ENCODE measurements around the gene POLA2. TPM values are rescaled to one million over a fixed set of nuclear protein-coding genes. Genes with fewer than 3 reads are reported as not detected.
A peak's percentile ranks its signal among the peaks of the same experiment; 100 is the strongest.

The POLA2 gene
- total RNA-seq, 1 experiment from 2014 or later, result 25.3 TPM

DNA sequence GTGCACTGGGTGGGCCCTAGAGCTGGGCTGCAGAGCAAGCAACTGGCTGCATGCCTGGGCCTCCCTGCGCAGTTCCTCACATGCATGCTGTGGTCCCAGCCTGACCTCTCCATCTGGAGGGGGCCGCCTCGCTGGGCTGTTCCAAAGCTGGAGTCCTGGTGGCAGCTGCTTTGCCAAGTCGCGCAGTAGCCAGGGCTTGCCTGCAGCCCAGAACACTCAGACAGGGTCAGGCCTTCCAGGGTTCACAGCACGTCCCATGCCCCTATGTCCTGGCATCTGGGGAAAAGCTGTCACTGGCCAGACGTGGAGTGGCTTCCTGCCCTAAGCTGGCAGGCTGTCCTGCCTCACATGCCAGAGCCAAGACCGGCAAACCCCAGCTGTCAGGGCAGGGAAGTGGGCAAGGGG lies 36.4 kb downstream of the POLA2 start:
- POLR2A ChIA-PET, result no interaction called here
- Mint-ChIP-seq H3K27ac (ENCODE audit: unreplicated experiment) (no peak overlapping the region), H3K36me3 (ENCODE audit: insufficient read depth, unreplicated experiment) (peaks cover 39% of the 10 kb centered on the region), H3K9me3 (ENCODE audit: unreplicated experiment) (no peaks in the 10 kb centered on the region), H3K27me3 (ENCODE audit: insufficient read depth, unreplicated experiment) (no peaks in the 10 kb centered on the region), H3K4me1 (ENCODE audit: low read depth, unreplicated experiment) (peaks cover 42% of the 10 kb centered on the region), H3K4me3 (ENCODE audit: unreplicated experiment) (no peak overlapping the region)
- no TSS peak for BruUV-seq (replicated peaks)
- H3K4me3 ChIP-seq (ENCODE audit: low read depth, low read length), result no peak overlapping the region
- intact Hi-C loops (cut with micrococcal nuclease; ENCODE audit: unreplicated experiment), result no loop called here
- no peaks in the 10 kb centered on the region for H3K9me3 ChIP-seq
- no peak for DNase-seq
- H3K36me3 ChIP-seq (ENCODE audit: control insufficient read depth, insufficient read depth, low read length), result peaks cover 5% of the 10 kb centered on the region
- TF ChIP-seq, protein P1, sequence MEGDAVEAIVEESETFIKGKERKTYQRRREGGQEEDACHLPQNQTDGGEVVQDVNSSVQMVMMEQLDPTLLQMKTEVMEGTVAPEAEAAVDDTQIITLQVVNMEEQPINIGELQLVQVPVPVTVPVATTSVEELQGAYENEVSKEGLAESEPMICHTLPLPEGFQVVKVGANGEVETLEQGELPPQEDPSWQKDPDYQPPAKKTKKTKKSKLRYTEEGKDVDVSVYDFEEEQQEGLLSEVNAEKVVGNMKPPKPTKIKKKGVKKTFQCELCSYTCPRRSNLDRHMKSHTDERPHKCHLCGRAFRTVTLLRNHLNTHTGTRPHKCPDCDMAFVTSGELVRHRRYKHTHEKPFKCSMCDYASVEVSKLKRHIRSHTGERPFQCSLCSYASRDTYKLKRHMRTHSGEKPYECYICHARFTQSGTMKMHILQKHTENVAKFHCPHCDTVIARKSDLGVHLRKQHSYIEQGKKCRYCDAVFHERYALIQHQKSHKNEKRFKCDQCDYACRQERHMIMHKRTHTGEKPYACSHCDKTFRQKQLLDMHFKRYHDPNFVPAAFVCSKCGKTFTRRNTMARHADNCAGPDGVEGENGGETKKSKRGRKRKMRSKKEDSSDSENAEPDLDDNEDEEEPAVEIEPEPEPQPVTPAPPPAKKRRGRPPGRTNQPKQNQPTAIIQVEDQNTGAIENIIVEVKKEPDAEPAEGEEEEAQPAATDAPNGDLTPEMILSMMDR (IDR thresholded peaks at IDR 0.05; ENCODE audit: insufficient read depth in 1 of 2, low read depth in 1 of 2, low read length in 1 of 2, severe bottlenecking in 1 of 2, unreplicated experiment in 1 of 2), result no peak
- CTCF ChIA-PET, result interaction anchor here (0.7 to 1.0 kb wide), 2 partner anchors 17 to 23 kb away, joined by 4 to 6 read pairs; partner anchors contain the start of gene CDC42EP2
- peaks cover 62% of the 10 kb centered on the region for H3K4me1 ChIP-seq
- no peaks in the 10 kb centered on the region for H3K27me3 ChIP-seq (replicated peaks; ENCODE audit: control insufficient read depth, insufficient read depth, low read length)

GRCh38 chr11:65298655-65299179 lies 37.0 kb downstream of the POLA2 start:
- intact Hi-C loops (cut with micrococcal nuclease; ENCODE audit: unreplicated experiment), result no loop called here

GRCh38 chr11:65300621-65301275 lies 39.0 kb downstream of the POLA2 start:
- Mint-ChIP-seq H3K27me3 (ENCODE audit: insufficient read depth, unreplicated experiment) (no peaks in the 10 kb centered on the region), H3K4me1 (ENCODE audit: low read depth, unreplicated experiment) (peaks cover 35% of the 10 kb centered on the region), H3K27ac (ENCODE audit: unreplicated experiment) (peak overlapping the region; percentile 89), H3K4me3 (ENCODE audit: unreplicated experiment) (no peak overlapping the region), H3K36me3 (ENCODE audit: insufficient read depth, unreplicated experiment) (peaks cover 36% of the 10 kb centered on the region), H3K9me3 (ENCODE audit: unreplicated experiment) (no peaks in the 10 kb centered on the region)
- BruUV-seq (replicated peaks), result no TSS peak
- Histone ChIP-seq H3K27me3 (replicated peaks; ENCODE audit: control insufficient read depth, insufficient read depth, low read length) (no peaks in the 10 kb centered on the region), H3K4me3 (ENCODE audit: low read depth, low read length) (no peak overlapping the region), H3K36me3 (ENCODE audit: control insufficient read depth, insufficient read depth, low read length) (no peaks in the 10 kb centered on the region; the same call in 1 of the 2 replicates), H3K9me3 (no peaks in the 10 kb centered on the region), H3K4me1 (peaks cover 57% of the 10 kb centered on the region)
- TF ChIP-seq, protein P1 (IDR thresholded peaks at IDR 0.05; ENCODE audit: insufficient read depth in 1 of 2, low read depth in 1 of 2, low read length in 1 of 2, severe bottlenecking in 1 of 2, unreplicated experiment in 1 of 2), result no peak
- DNase-seq, result no peak
- intact Hi-C loops (cut with micrococcal nuclease; ENCODE audit: unreplicated experiment), result no loop called here
- POLR2A ChIA-PET, result no interaction called here
- CTCF ChIA-PET, result no interaction called here

More at GRCh38 chr11:65298655-65299179, 37.0 kb downstream of the POLA2 start:
- Mint-ChIP-seq H3K36me3 (ENCODE audit: insufficient read depth, unreplicated experiment) (peaks cover 40% of the 10 kb centered on the region), H3K9me3 (ENCODE audit: unreplicated experiment) (no peaks in the 10 kb centered on the region), H3K27ac (ENCODE audit: unreplicated experiment) (no peak overlapping the region), H3K27me3 (ENCODE audit: insufficient read depth, unreplicated experiment) (no peaks in the 10 kb centered on the region), H3K4me3 (ENCODE audit: unreplicated experiment) (no peak overlapping the region), H3K4me1 (ENCODE audit: low read depth, unreplicated experiment) (peaks cover 39% of the 10 kb centered on the region)
- TF ChIP-seq, protein P1 (IDR thresholded peaks at IDR 0.05; ENCODE audit: insufficient read depth in 1 of 2, low read depth in 1 of 2, low read length in 1 of 2, severe bottlenecking in 1 of 2, unreplicated experiment in 1 of 2), result no peak
- Histone ChIP-seq H3K4me1 (peaks cover 57% of the 10 kb centered on the region), H3K27me3 (replicated peaks; ENCODE audit: control insufficient read depth, insufficient read depth, low read length) (no peaks in the 10 kb centered on the region), H3K9me3 (no peaks in the 10 kb centered on the region), H3K36me3 (ENCODE audit: control insufficient read depth, insufficient read depth, low read length) (peaks cover 5% of the 10 kb centered on the region), H3K4me3 (ENCODE audit: low read depth, low read length) (no peak overlapping the region)
- CTCF ChIA-PET, result interaction anchor here (0.6 to 1.0 kb wide), 3 partner anchors 16 to 32 kb away, joined by 3 to 6 read pairs (median 4); partner anchors contain the start of gene CDC42EP2
- no TSS peak for BruUV-seq (replicated peaks)
- POLR2A ChIA-PET, result no interaction called here
- DNase-seq, result no peak
